GM12801 (cell line): ENCODE measurements around the gene SLC45A3.

Experiments
- TF ChIP-seq, protein P1 (sequence below): IDR thresholded peaks from one replicate; pipeline ENCODE4 v1.5.1; 2011; ENCODE audit warnings: control low read depth; ENCODE audit not compliant: insufficient read length; ENCODE audit errors: extremely low read depth

SLC45A3 gene

GRCh38 chr1:205666372-205667166 is 13.7 kb downstream of the SLC45A3 start:
- TF ChIP-seq, protein P1, sequence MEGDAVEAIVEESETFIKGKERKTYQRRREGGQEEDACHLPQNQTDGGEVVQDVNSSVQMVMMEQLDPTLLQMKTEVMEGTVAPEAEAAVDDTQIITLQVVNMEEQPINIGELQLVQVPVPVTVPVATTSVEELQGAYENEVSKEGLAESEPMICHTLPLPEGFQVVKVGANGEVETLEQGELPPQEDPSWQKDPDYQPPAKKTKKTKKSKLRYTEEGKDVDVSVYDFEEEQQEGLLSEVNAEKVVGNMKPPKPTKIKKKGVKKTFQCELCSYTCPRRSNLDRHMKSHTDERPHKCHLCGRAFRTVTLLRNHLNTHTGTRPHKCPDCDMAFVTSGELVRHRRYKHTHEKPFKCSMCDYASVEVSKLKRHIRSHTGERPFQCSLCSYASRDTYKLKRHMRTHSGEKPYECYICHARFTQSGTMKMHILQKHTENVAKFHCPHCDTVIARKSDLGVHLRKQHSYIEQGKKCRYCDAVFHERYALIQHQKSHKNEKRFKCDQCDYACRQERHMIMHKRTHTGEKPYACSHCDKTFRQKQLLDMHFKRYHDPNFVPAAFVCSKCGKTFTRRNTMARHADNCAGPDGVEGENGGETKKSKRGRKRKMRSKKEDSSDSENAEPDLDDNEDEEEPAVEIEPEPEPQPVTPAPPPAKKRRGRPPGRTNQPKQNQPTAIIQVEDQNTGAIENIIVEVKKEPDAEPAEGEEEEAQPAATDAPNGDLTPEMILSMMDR = no peak

- TF ChIP-seq, protein P1 = no peak
These were observed 14.9 kb downstream of the SLC45A3 start for GRCh38 chr1:205665201-205666045.

DNA sequence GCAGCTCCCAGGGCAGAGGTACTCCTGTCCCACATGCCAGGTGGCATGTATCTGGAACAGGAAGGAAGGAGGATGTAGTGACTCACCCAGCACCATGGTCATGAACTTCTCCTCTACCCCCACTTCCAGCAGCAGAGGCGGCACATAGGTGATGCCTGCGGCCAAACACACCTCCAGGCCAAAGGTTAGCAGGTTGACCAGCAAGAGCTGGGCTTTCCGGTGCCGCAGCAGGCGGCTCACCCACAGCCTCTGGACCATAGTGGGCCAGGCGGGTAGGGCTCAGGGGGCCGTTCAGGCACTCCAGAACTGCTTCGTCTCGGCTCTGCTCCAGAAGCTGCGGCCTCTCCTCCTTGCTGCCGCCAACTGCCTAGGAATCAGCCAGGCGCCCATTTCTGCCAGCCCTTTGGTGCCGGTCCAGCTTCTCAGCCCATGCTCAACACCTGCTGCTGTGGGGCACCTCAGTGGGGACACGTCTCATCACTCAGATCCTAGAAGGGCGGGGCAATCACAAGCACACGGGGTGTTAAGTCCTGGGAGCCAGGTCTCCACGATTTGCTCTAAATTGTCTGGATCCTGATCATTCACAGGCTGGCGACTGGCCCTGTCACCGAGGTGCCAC is 15.8 kb downstream of the SLC45A3 start:
- TF ChIP-seq, protein P1 = no peak

- TF ChIP-seq, protein P1 = no peak
These were observed 16.9 kb downstream of the SLC45A3 start for GRCh38 chr1:205663286-205663936.

DNA sequence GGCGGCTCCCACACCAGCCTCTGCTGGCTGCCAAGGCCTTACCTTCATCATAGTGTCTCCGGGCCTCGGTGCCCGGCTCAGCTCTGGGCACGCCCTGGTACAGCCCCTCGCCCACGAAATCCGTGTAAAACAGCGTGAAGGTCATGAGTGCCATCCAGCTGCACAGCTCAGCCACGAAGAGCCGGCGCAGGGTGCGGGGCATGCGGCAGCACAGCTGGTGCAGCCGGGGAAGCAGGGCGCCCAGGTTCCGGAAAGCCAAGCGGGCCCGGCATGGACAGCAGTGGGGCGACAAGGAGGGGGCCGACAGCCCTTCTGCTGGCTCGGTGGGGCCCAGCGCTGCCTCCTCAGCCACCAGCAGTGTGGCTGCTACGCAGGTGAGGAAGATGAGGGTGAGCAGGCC is 17.5 kb downstream of the SLC45A3 start:
- TF ChIP-seq, protein P1 = no peak

- TF ChIP-seq, protein P1 = no peak
These were observed 18.1 kb downstream of the SLC45A3 start for GRCh38 chr1:205662135-205662738.
